Gastroesophageal sphincter (tissue), 4 donors: ENCODE data around the gene FCAR. TPM values are rescaled to one million over a fixed set of nuclear protein-coding genes. Genes with fewer than 3 reads are reported as not detected.
"Not testable (repeated sequence)": the region's sequence is repeated elsewhere in the genome, so short reads cannot be mapped to it uniquely, and the experiment has no call there.

Source experiments
- ATAC-seq: fragments of 150-250 bp; one replicate; pipeline ENCODE4 v1.9.1; 2016; ENCODE audit warnings: mild to moderate bottlenecking, moderate library complexity
- H3K27ac ChIP-seq, 4 donors: fragments of 200-600 bp; sonication (generic) in 3 of 4; 1 replicate in 3 of 4; 2 replicates in 1 of 4; pipeline ENCODE4 v1.5.1; 2016 to 2019
- H3K27me3 ChIP-seq: fragments of 200-600 bp; sonication (generic); one replicate; pipeline ENCODE4 v1.5.1; 2019
- H3K36me3 ChIP-seq, 2 donors: fragments of 200-600 bp; sonication (generic); one replicate each; pipeline ENCODE4 v1.5.1; 2019; ENCODE audit warnings: control low read depth in 1 of 2
- H3K4me1 ChIP-seq, 3 donors: fragments of 200-600 bp; sonication (generic); 1 replicate in 2 of 3; 2 replicates in 1 of 3; pipeline ENCODE4 v1.5.1; 2016 to 2019; ENCODE audit warnings: control low read depth in 2 of 3
- H3K4me3 ChIP-seq, 2 donors: fragments of 200-600 bp; sonication (generic); one replicate each; pipeline ENCODE4 v1.5.1; 2019; ENCODE audit warnings: mild to moderate bottlenecking in 1 of 2, moderate library complexity in 1 of 2
- H3K9me3 ChIP-seq, 3 donors: fragments of 200-600 bp; sonication (generic); one replicate each; pipeline ENCODE4 v1.5.1; 2017 to 2019; ENCODE audit warnings: control low read depth in 2 of 3
- EP300 ChIP-seq: sonication (generic); formaldehyde crosslinking; IDR thresholded peaks from one replicate; pipeline ENCODE4 v1.6.1; 2017; ENCODE audit warnings: antibody characterized with exemption, mild to moderate bottlenecking
- POLR2A ChIP-seq, 2 donors: fragments of 450-650 bp; IDR thresholded peaks; one replicate each; pipeline ENCODE4 v1.6.1; 2017; ENCODE audit warnings: antibody characterized with exemption in 2 of 2, mild to moderate bottlenecking in 2 of 2, moderate library complexity in 1 of 2
- POLR2AphosphoS5 ChIP-seq: sonication (generic); formaldehyde crosslinking; IDR thresholded peaks from one replicate; pipeline ENCODE4 v1.6.1; 2017; ENCODE audit warnings: antibody characterized with exemption
- WGBS, 2 donors: methylation state at CpG; one replicate each; pipeline ENCODE4 v1.1.5; 2018; ENCODE audit warnings: low coverage in 1 of 2; 5-methylcytosine and 5-hydroxymethylcytosine counted together
- total RNA-seq, 4 donors: library from RNA; depleted of rRNA; stranded (reverse); fragments of >200 nt; gene quantifications; one replicate each; pipeline ENCODE4 v1.1.0, GENCODE V29; 2016
- TF ChIP-seq, protein P1 (sequence below), 4 experiments: fragments of 200-600 bp in 2 of 4; fragments of 450-650 bp in 2 of 4; sonication (generic) in 1 of 4; IDR thresholded peaks; one replicate each; pipeline ENCODE4 v1.5.1; 2017 to 2019; ENCODE audit warnings: antibody characterized with exemption in 4 of 4, mild to moderate bottlenecking in 2 of 4, moderate library complexity in 2 of 4

FCAR gene
- total RNA-seq, 4 donors from 2014 or later, result 2.7 to 4.9 TPM; not detected in 2

DNA sequence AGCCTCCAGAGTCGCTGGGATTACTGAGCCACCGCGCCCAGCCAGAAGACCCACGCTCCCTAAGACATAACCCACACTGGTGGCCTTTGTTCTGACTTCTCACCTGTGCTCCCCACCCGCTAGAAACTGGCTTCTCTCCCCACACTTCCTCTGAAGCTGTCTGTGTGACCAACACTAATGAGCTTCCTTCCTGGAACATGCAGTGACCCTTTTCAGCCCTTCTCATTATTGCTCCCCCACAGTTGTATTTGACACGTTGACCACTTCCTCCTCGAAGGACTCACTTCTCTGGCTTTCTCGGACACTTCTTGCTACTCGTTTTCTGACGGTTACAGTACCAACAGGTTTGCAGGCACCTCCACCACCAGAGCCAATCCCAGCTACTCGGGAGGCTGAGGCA lies 42.8 kb downstream of the FCAR start:
- Histone ChIP-seq H3K4me3 (no peak overlapping the region), H3K9me3 (no peaks in the 10 kb centered on the region), H3K36me3 (no peaks in the 10 kb centered on the region), H3K4me1 (no peaks in the 10 kb centered on the region), H3K27me3 (peaks cover 69% of the 10 kb centered on the region), H3K27ac (no peak overlapping the region)
- TF ChIP-seq EP300 (no peak), POLR2A (IDR thresholded peaks at IDR 0.05) (no peak), POLR2AphosphoS5 (no peak)
- TF ChIP-seq, protein P1, sequence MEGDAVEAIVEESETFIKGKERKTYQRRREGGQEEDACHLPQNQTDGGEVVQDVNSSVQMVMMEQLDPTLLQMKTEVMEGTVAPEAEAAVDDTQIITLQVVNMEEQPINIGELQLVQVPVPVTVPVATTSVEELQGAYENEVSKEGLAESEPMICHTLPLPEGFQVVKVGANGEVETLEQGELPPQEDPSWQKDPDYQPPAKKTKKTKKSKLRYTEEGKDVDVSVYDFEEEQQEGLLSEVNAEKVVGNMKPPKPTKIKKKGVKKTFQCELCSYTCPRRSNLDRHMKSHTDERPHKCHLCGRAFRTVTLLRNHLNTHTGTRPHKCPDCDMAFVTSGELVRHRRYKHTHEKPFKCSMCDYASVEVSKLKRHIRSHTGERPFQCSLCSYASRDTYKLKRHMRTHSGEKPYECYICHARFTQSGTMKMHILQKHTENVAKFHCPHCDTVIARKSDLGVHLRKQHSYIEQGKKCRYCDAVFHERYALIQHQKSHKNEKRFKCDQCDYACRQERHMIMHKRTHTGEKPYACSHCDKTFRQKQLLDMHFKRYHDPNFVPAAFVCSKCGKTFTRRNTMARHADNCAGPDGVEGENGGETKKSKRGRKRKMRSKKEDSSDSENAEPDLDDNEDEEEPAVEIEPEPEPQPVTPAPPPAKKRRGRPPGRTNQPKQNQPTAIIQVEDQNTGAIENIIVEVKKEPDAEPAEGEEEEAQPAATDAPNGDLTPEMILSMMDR (IDR thresholded peaks at IDR 0.05), result no peak
- 69 to 79% methylated on average over 6 to 8 of the region's 11 CpGs for WGBS, 2 donors
- no peak for ATAC-seq

DNA sequence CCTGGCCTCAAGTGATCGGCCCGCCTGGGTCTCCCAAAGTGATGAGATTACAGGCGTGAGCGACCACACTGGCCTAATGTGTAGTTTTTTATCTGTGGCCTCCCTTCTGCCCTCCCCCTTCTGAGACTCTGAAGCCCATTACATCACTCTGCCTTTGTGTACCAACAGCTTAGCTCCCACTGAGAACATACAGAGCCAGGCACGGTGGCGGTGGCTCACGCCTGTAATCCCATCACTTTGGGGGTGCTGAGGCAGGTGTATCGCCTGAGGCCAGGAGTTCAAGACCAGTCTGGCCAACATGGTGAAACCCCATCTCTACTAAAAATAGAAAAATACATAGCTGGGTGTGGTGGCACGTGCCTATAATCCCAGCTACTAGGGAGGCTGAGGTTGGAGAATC lies 44.5 kb downstream of the FCAR start:
- ATAC-seq, result no peak
- Histone ChIP-seq H3K4me1 (no peaks in the 10 kb centered on the region), H3K4me3 (no peak overlapping the region), H3K36me3 (no peaks in the 10 kb centered on the region), H3K27ac (no peak overlapping the region), H3K27me3 (peaks cover 73% of the 10 kb centered on the region), H3K9me3 (no peaks in the 10 kb centered on the region)
- TF ChIP-seq POLR2A (IDR thresholded peaks at IDR 0.05), result no peak
- no peak for TF ChIP-seq EP300
- TF ChIP-seq, protein P1 (IDR thresholded peaks at IDR 0.05), result no peak
- no peak for TF ChIP-seq POLR2AphosphoS5
- 72 to 90% methylated on average over 2 to 5 of the region's 9 CpGs for WGBS, 2 donors

DNA sequence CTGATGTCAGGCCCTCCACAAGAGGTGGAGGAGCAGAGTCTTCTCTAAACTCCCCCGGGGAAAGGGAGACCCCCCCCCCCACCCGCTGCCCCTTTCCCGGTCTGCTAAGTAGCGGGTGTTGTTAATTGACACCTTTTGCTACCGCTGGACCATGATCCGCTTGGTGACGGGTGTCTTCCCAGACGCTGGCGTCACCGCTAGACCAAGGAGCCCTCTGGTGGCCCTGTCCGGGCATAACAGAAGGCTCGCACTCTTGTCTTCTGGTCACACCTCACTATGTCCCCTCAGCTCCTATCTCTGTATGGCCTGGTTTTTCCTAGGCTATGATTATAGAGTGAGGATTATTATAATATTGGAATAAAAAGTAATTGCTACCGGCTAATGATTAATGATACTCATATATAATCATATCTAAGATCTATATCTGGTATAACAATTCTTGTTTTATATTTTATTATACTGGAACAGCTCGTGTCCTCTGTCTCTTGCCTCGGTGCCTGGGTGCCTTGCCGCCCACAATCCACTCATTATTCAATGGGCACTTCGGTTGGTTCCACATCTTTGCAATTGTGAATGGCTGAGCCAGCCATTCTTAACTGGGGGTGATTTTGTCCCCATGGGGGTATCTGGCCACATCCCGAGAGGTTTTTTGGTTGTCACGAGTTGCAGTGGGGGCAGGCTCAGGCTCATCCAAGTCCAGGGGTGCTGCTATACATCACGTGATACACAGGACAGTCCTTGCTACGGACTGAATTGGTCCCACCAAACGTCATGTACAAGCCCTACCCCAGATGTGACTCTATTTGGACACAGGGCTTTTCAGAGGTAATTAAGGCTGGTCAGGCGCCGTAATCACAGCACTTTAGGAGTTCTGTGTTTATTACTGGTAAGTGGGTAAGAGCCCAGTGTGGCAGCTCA lies 45.9 kb downstream of the FCAR start:
- not testable (repeated sequence) for ATAC-seq, H3K36me3 ChIP-seq, H3K9me3 ChIP-seq, H3K27ac ChIP-seq, H3K4me3 ChIP-seq, H3K4me1 ChIP-seq
- WGBS, 2 donors, result 40 to 51% methylated on average over 4 to 19 of the region's 24 CpGs
- H3K27me3 ChIP-seq, result peaks cover 65% of the 10 kb centered on the region
- TF ChIP-seq, protein P1 (IDR thresholded peaks at IDR 0.05), result peak in 3 of 4 experiments; percentile 10 to 21 (median 14)

DNA sequence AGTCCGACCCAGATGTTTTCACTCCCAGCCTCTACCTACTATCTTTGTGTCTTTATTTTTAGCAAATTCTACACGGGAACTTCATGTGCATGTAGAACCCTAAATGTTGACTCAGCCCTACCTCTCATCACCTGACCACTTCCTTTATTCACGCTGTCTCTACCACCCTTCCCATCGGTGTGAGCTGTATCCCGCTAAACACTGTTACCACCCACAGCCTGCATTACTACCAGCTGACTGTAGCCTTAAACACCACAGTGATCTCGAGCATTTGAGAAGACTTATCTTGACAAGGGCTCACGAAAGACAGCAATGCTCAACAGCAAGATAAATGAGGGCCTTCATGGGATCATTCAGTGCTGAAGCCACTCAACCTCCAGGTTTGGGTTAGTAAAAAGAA lies 47.0 kb downstream of the FCAR start:
- no peaks in the 10 kb centered on the region for H3K9me3 ChIP-seq
- H3K27me3 ChIP-seq, result peaks cover 55% of the 10 kb centered on the region
- H3K4me3 ChIP-seq, result no peak overlapping the region
- no peaks in the 10 kb centered on the region for H3K4me1 ChIP-seq
- no peak for ATAC-seq
- no peaks in the 10 kb centered on the region for H3K36me3 ChIP-seq
- TF ChIP-seq EP300 (no peak), POLR2A (IDR thresholded peaks at IDR 0.05) (no peak), POLR2AphosphoS5 (no peak)
- TF ChIP-seq, protein P1 (IDR thresholded peaks at IDR 0.05), result no peak
- WGBS, 2 donors, result 51 to 65% methylated on average over 3 to 7 of the region's 7 CpGs
- H3K27ac ChIP-seq, result no peak overlapping the region

DNA sequence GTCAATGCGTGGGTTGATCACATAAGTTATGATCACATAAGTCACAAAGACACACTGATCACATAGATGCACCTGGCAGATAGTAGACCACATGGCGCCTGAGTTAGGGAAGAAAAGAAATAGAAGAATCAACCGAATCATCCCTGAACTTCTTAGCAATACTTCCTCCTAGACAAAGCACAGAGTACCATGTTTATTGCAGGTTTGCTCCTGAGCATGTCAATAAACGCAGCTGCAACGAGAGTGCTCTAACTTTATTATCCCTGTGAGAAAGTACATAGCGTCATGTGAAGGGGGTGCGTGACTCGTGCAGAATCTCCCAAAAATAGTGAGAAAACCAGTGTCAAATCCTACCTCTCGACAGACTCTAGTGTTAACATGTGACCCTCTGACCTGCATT lies 49.2 kb downstream of the FCAR start:
- H3K9me3 ChIP-seq, result peaks cover 0 to 15% (median 0%) of the 10 kb centered on the region in 3 donors
- no peak overlapping the region for H3K27ac ChIP-seq
- no peaks in the 10 kb centered on the region for H3K36me3 ChIP-seq
- WGBS, 2 donors, result 62 to 72% methylated on average over 5 to 8 of the region's 9 CpGs
- no peaks in the 10 kb centered on the region for H3K4me1 ChIP-seq
- ATAC-seq, result no peak
- no peak overlapping the region for H3K4me3 ChIP-seq
- TF ChIP-seq POLR2A (IDR thresholded peaks at IDR 0.05) (no peak), EP300 (no peak), POLR2AphosphoS5 (no peak)
- TF ChIP-seq, protein P1 (IDR thresholded peaks at IDR 0.05), result no peak
- peaks cover 34% of the 10 kb centered on the region for H3K27me3 ChIP-seq
